ENCODE results near the gene B4GALT5. TPM values are rescaled to one million over a fixed set of nuclear protein-coding genes. Genes with fewer than 3 reads are reported as not detected.

Gene B4GALT5
- total RNA-seq, 1 experiment from 2014 or later: 92.5 TPM

GRCh38 chr20:49681850-49682216, 31.8 kb downstream of the B4GALT5 start:
- no peak overlapping the region for H3K4me3 ChIP-seq (replicated peaks in 1 of 2; ENCODE audit: low read depth in 1 of 2, low read length in 2 of 2)
- RAD21 ChIA-PET (ENCODE audit: low non-redundant PET in 1 of 2, low total read pairs in 2 of 2, uncharacterized antibody in 2 of 2, unreplicated experiment in 2 of 2): no interaction called here
- no peak overlapping the region for H2AFZ ChIP-seq (ENCODE audit: low read depth, low read length, poor library complexity, severe bottlenecking)
- peaks cover 6% of the 10 kb centered on the region; the same call in 1 of the 2 replicates for H4K20me1 ChIP-seq (ENCODE audit: insufficient read depth)
- H3K36me3 ChIP-seq (ENCODE audit: control insufficient read depth in 1 of 2, insufficient read depth in 2 of 2, low read length in 2 of 2): no peaks in the 10 kb centered on the region
- TF ChIP-seq FOSL1 (IDR thresholded peaks at IDR 0.05; ENCODE audit: low read depth): no peak
- TF ChIP-seq ZFX (IDR thresholded peaks at IDR 0.05): no peak
- TF ChIP-seq CBX3 (IDR thresholded peaks at IDR 0.05; ENCODE audit: low read depth): no peak
- TF ChIP-seq TCF7L2 (IDR thresholded peaks at IDR 0.05; ENCODE audit: borderline replicate concordance, extremely low read depth, insufficient read depth, insufficient read length): no peak
- 0 out of 2 replicates have a peak, but pooled peaks have one; percentile 17 for TF ChIP-seq CEBPB (IDR thresholded peaks at IDR 0.05; ENCODE audit: low read depth)
- intact Hi-C loops (cut with micrococcal nuclease): no loop called here
- no peak overlapping the region for H3K4me2 ChIP-seq (ENCODE audit: low read length)
- H3K9me2 ChIP-seq (ENCODE audit: insufficient read depth): no peaks in the 10 kb centered on the region
- ATAC-seq (no peak), DNase-seq (ENCODE audit: low read depth, low spot score) (no peak)
- H3K4me1 ChIP-seq (ENCODE audit: control insufficient read depth in 1 of 2, insufficient read depth in 2 of 2, low read length in 2 of 2): peaks cover 71 to 86% of the 10 kb centered on the region in 2 experiments
- no TSS peak for BruUV-seq (replicated peaks)
- no peak overlapping the region for H3K9ac ChIP-seq (ENCODE audit: low read length)
- H3K27me3 ChIP-seq (ENCODE audit: insufficient read depth, low read length): no peaks in the 10 kb centered on the region
- H3K27ac ChIP-seq (ENCODE audit: low read depth, low read length): 0 out of 2 replicates have a peak overlapping the region, but pooled peaks have one; percentile 6
- no peaks in the 10 kb centered on the region for H3K9me3 ChIP-seq (ENCODE audit: control insufficient read depth in 1 of 2, insufficient read depth in 1 of 2, low read depth in 1 of 2, low read length in 2 of 2)
- CTCF ChIA-PET: no interaction called here
- POLR2A ChIA-PET: no interaction called here
- H3K79me2 ChIP-seq (ENCODE audit: insufficient read depth, low read length): peaks cover 100% of the 10 kb centered on the region

GRCh38 chr20:49680484-49680883, 33.2 kb downstream of the B4GALT5 start:
- 0 out of 2 replicates have a peak overlapping the region, but pooled peaks have one; percentile 80 for H3K4me2 ChIP-seq (ENCODE audit: low read length)
- no peaks in the 10 kb centered on the region for H3K9me2 ChIP-seq (ENCODE audit: insufficient read depth)
- ChIA-PET RAD21 (ENCODE audit: low non-redundant PET in 1 of 2, low total read pairs in 2 of 2, uncharacterized antibody in 2 of 2, unreplicated experiment in 2 of 2) (no interaction called here), POLR2A (interaction anchor here (1.6 kb wide), 1 partner anchor 16 kb away, joined by 5 read pairs; no protein-coding TSS in a partner anchor), CTCF (no interaction called here)
- no peaks in the 10 kb centered on the region for H3K27me3 ChIP-seq (ENCODE audit: insufficient read depth, low read length)
- H3K36me3 ChIP-seq (ENCODE audit: control insufficient read depth in 1 of 2, insufficient read depth in 2 of 2, low read length in 2 of 2): no peaks in the 10 kb centered on the region
- ATAC-seq: no peak
- no peak overlapping the region for H3K9ac ChIP-seq (ENCODE audit: low read length)
- H2AFZ ChIP-seq (ENCODE audit: low read depth, low read length, poor library complexity, severe bottlenecking): no peak overlapping the region
- H3K9me3 ChIP-seq (ENCODE audit: control insufficient read depth in 1 of 2, insufficient read depth in 1 of 2, low read depth in 1 of 2, low read length in 2 of 2): no peaks in the 10 kb centered on the region
- H4K20me1 ChIP-seq (ENCODE audit: insufficient read depth): peaks cover 6% of the 10 kb centered on the region; the same call in 1 of the 2 replicates
- peak overlapping the region; percentile 90; the same call in 1 of the 2 replicates for H3K27ac ChIP-seq (ENCODE audit: low read depth, low read length)
- H3K4me3 ChIP-seq (replicated peaks in 1 of 2; ENCODE audit: low read depth in 1 of 2, low read length in 2 of 2): no peak overlapping the region
- DNase-seq (ENCODE audit: low read depth, low spot score): no peak
- H3K79me2 ChIP-seq (ENCODE audit: insufficient read depth, low read length): peaks cover 100% of the 10 kb centered on the region
- BruUV-seq (replicated peaks): no TSS peak
- intact Hi-C loops (cut with micrococcal nuclease): no loop called here
- peak; percentile 26; the same call in 1 of the 2 replicates for TF ChIP-seq CEBPB (IDR thresholded peaks at IDR 0.05; ENCODE audit: low read depth)
- no peak for TF ChIP-seq SIN3A (IDR thresholded peaks at IDR 0.05; ENCODE audit: low read depth)
- peaks cover 71 to 86% of the 10 kb centered on the region in 2 experiments for H3K4me1 ChIP-seq (ENCODE audit: control insufficient read depth in 1 of 2, insufficient read depth in 2 of 2, low read length in 2 of 2)
